K562 (cell line): Measurements from ENCODE around the gene NR5A2.

Experiments used
- EP300 ChIP-seq: IDR thresholded peaks from 2 replicates; pipeline ENCODE4 v1.6.1; 2012; ENCODE audit warnings: low read length, improper control_type of control experiment
- L3MBTL2 ChIP-seq: fragments of 450-650 bp; IDR thresholded peaks from 2 replicates; pipeline ENCODE4 v1.6.1; 2016; ENCODE audit warnings: mild to moderate bottlenecking, moderate library complexity
- ZNF23 ChIP-seq: fragments of 250-450 bp; sonication (Bioruptor Pico); IDR thresholded peaks from 2 replicates; pipeline ENCODE4 v1.4.0; 2020; ENCODE audit warnings: mild to moderate bottlenecking
- ZNF354B ChIP-seq: fragments of 250-450 bp; sonication (Bioruptor Pico); IDR thresholded peaks from 2 replicates; pipeline ENCODE4 v1.4.0; 2020
- TF ChIP-seq, protein P1 (sequence below), 3 experiments: IDR thresholded peaks in 2 of 3; conservative IDR thresholded peaks in 1 of 3; 2 replicates each; pipeline ENCODE4 v1.5.1; 2011 to 2012; ENCODE audit warnings: low read length in 3 of 3, mild to moderate bottlenecking in 3 of 3, control low read depth in 2 of 3, improper control_type of control experiment in 1 of 3, inconsistent platforms in 1 of 3, low read depth in 1 of 3, mixed read lengths in 1 of 3, moderate library complexity in 1 of 3; ENCODE audit not compliant: insufficient read depth in 2 of 3
- TF ChIP-seq, protein P2 (sequence below): fragments of 450-650 bp; IDR thresholded peaks from 2 replicates; pipeline ENCODE4 v1.6.1; 2017; ENCODE audit warnings: mild to moderate bottlenecking, moderate library complexity
- TF ChIP-seq, protein P3 (sequence below): fragments of 250-450 bp; sonication (Bioruptor Pico); IDR thresholded peaks from 2 replicates; pipeline ENCODE4 v1.8.0; 2021; ENCODE audit warnings: moderate library complexity, mild to moderate bottlenecking, inconsistent platforms

DNA sequence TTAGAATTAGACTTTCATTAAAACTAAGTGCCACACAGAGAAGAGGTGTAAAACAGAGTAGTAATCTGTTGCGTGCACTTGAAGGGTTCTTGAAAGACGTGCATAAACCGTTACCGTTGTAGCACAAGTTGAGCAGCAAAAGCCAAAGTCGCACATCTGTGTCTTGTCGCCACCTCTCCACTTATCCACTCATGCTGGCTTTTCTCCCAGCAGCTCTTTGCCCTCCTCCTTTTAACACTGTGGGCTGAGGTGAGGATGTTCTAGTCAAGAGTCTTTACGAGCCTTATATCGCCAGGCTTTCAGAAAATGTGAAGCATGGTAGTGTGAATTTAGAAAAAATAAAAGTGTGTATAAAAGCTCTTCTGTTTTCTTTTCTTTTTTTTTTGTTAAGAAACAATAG lies 48.0 kb downstream of the NR5A2 start:
- TF ChIP-seq ZNF23 (CRISPR knock-in tag) = no peak
- TF ChIP-seq, protein P1, sequence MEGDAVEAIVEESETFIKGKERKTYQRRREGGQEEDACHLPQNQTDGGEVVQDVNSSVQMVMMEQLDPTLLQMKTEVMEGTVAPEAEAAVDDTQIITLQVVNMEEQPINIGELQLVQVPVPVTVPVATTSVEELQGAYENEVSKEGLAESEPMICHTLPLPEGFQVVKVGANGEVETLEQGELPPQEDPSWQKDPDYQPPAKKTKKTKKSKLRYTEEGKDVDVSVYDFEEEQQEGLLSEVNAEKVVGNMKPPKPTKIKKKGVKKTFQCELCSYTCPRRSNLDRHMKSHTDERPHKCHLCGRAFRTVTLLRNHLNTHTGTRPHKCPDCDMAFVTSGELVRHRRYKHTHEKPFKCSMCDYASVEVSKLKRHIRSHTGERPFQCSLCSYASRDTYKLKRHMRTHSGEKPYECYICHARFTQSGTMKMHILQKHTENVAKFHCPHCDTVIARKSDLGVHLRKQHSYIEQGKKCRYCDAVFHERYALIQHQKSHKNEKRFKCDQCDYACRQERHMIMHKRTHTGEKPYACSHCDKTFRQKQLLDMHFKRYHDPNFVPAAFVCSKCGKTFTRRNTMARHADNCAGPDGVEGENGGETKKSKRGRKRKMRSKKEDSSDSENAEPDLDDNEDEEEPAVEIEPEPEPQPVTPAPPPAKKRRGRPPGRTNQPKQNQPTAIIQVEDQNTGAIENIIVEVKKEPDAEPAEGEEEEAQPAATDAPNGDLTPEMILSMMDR (IDR thresholded peaks at IDR 0.05 in 2 of 3, conservative IDR thresholded peaks at IDR 0.05 in 1 of 3; ENCODE audit: insufficient read depth in 2 of 3, low read depth in 1 of 3, low read length in 3 of 3) = no peak
- TF ChIP-seq, protein P2, sequence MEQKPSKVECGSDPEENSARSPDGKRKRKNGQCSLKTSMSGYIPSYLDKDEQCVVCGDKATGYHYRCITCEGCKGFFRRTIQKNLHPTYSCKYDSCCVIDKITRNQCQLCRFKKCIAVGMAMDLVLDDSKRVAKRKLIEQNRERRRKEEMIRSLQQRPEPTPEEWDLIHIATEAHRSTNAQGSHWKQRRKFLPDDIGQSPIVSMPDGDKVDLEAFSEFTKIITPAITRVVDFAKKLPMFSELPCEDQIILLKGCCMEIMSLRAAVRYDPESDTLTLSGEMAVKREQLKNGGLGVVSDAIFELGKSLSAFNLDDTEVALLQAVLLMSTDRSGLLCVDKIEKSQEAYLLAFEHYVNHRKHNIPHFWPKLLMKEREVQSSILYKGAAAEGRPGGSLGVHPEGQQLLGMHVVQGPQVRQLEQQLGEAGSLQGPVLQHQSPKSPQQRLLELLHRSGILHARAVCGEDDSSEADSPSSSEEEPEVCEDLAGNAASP = no peak
- TF ChIP-seq ZNF354B (CRISPR knock-in tag) = no peak
- no peak for TF ChIP-seq EP300
- TF ChIP-seq L3MBTL2 = no peak
- TF ChIP-seq, protein P3, sequence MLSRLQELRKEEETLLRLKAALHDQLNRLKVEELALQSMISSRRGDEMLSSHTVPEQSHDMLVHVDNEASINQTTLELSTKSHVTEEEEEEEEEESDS (CRISPR knock-in tag) = no peak
